Upper lobe of left lung (tissue), 4 donors: Measurements from ENCODE around the gene MDC1.
"Not testable (repeated sequence)": the region's sequence is repeated elsewhere in the genome, so short reads cannot be mapped to it uniquely, and the experiment has no call there.

Source experiments
- CTCF ChIP-seq, 6 experiments: fragments of 450-650 bp in 4 of 6; fragments of 200-600 bp in 2 of 6; sonication (generic) in 2 of 6; IDR thresholded peaks; one replicate each; pipeline ENCODE4 v1.5.1; 2016 to 2019; ENCODE audit warnings: antibody characterized with exemption in 6 of 6
- EP300 ChIP-seq, 4 donors: sonication (generic); formaldehyde crosslinking; IDR thresholded peaks; one replicate each; pipeline ENCODE4 v1.5.1; 2017; ENCODE audit warnings: antibody characterized with exemption in 4 of 4, control low read depth in 2 of 4
- POLR2A ChIP-seq, 4 donors: fragments of 450-650 bp; IDR thresholded peaks; one replicate each; pipeline ENCODE4 v1.5.1; 2016 to 2017; ENCODE audit warnings: antibody characterized with exemption in 4 of 4, mild to moderate bottlenecking in 2 of 4
- POLR2AphosphoS5 ChIP-seq, 2 donors: sonication (generic); formaldehyde crosslinking; IDR thresholded peaks; one replicate each; pipeline ENCODE4 v1.5.1; 2017; ENCODE audit warnings: antibody characterized with exemption in 2 of 2

- not testable (repeated sequence) for TF ChIP-seq CTCF, POLR2A, POLR2AphosphoS5, EP300 (IDR thresholded peaks at IDR 0.05)
These were observed 4.9 kb upstream of the MDC1 start for GRCh38 chr6:30722025-30722279.
